Stimulated activated CD4-positive, alpha-beta T cell treated with anti-CD3 and anti-CD28 coated beads, Interleukin-4, amount 100 ng/mL, for 48 hours (primary cell): ENCODE data around the gene AGAP2.
"Not testable (repeated sequence)": the region's sequence is repeated elsewhere in the genome, so short reads cannot be mapped to it uniquely, and the experiment has no call there.

Experiments
- DNase-seq, 2 donors: peaks; one replicate each; pipeline ENCODE4 v3.0.0-alpha.2; 2020; ENCODE audit warnings: low read depth in 2 of 2

AGAP2 gene

GRCh38 chr12:57694459-57695019 lies 44.0 kb downstream of the AGAP2 start:
- DNase-seq, result peak in 1 of 2 donors; percentile 4

- peak; percentile 85 to 92 for DNase-seq
Measured at GRCh38 chr12:57693659-57694458, 44.7 kb downstream of the AGAP2 start, which contains the start of gene OS9. Gene OS9 (plus strand): TSS chr12:57694132. CDS start chr12:57694162, 30 bp downstream.

GRCh38 chr12:57693317-57693658 lies 45.3 kb downstream of the AGAP2 start:
- no peak for DNase-seq

- no peak for DNase-seq
Measured at GRCh38 chr12:57692500-57692899, 46.0 kb downstream of the AGAP2 start.

- DNase-seq, result no peak
Measured at GRCh38 chr12:57688931-57689330, 49.6 kb downstream of the AGAP2 start.

- no peak for DNase-seq
Measured at GRCh38 chr12:57687862-57688261, 50.7 kb downstream of the AGAP2 start.

- DNase-seq, result no peak
Measured at GRCh38 chr12:57679697-57680096, 58.8 kb downstream of the AGAP2 start.

- not testable (repeated sequence) for DNase-seq
Measured at GRCh38 chr12:57677947-57678346, 60.6 kb downstream of the AGAP2 start.

- no peak for DNase-seq
Measured at GRCh38 chr12:57674691-57675090, 63.9 kb downstream of the AGAP2 start.
